ENCODE measurements around the gene PLA2G4A. TPM values are rescaled to one million over a fixed set of nuclear protein-coding genes. Genes with fewer than 3 reads are reported as not detected.

Gene PLA2G4A
- total RNA-seq, 4 donors from 2014 or later = 8.7 to 32.7 (median 19.5) TPM

- H3K4me3 ChIP-seq = no peak overlapping the region
- TF ChIP-seq POLR2A (IDR thresholded peaks at IDR 0.05) (no peak), CTCF (IDR thresholded peaks at IDR 0.05) (no peak)
- no peaks in the 10 kb centered on the region for H3K9me3 ChIP-seq
- H3K27me3 ChIP-seq = no peaks in the 10 kb centered on the region
- H3K36me3 ChIP-seq = no peaks in the 10 kb centered on the region
- intact Hi-C loops (cut with DNase I; ENCODE audit: low total_unique reads) = loop anchor here (10.0 kb wide), 1 partner anchor 500 kb away; no protein-coding TSS in a partner anchor
- no peaks in the 10 kb centered on the region for H3K4me1 ChIP-seq
- no peak overlapping the region for H3K27ac ChIP-seq
- no peak for DNase-seq
These were observed 156.2 kb downstream of the PLA2G4A start for GRCh38 chr1:186984959-186985358.

GRCh38 chr1:186985889-186986491 is 157.2 kb downstream of the PLA2G4A start:
- Histone ChIP-seq H3K27ac (no peak overlapping the region), H3K4me3 (no peak overlapping the region), H3K36me3 (no peaks in the 10 kb centered on the region), H3K4me1 (no peaks in the 10 kb centered on the region), H3K27me3 (no peaks in the 10 kb centered on the region), H3K9me3 (no peaks in the 10 kb centered on the region)
- TF ChIP-seq POLR2A (IDR thresholded peaks at IDR 0.05) = no peak
- TF ChIP-seq CTCF (IDR thresholded peaks at IDR 0.05) = peak; percentile 65 to 80 (median 68)
- intact Hi-C loops (cut with DNase I; ENCODE audit: low total_unique reads) = loop anchor here (10.0 kb wide), 1 partner anchor 501 kb away; no protein-coding TSS in a partner anchor
- no peak for DNase-seq

GRCh38 chr1:186987065-186987464 is 158.3 kb downstream of the PLA2G4A start:
- H3K4me3 ChIP-seq = no peak overlapping the region
- H3K4me1 ChIP-seq = no peaks in the 10 kb centered on the region
- no peaks in the 10 kb centered on the region for H3K9me3 ChIP-seq
- H3K36me3 ChIP-seq = no peaks in the 10 kb centered on the region
- no peak for TF ChIP-seq POLR2A (IDR thresholded peaks at IDR 0.05)
- no peak for TF ChIP-seq CTCF (IDR thresholded peaks at IDR 0.05)
- H3K27ac ChIP-seq = no peak overlapping the region
- no peak for DNase-seq
- intact Hi-C loops (cut with DNase I; ENCODE audit: low total_unique reads) = loop anchor here (10.0 kb wide), 1 partner anchor 502 kb away; no protein-coding TSS in a partner anchor
- no peaks in the 10 kb centered on the region for H3K27me3 ChIP-seq

- intact Hi-C loops (cut with DNase I; ENCODE audit: low total_unique reads) = loop anchor here (10.0 kb wide), 1 partner anchor 503 kb away; no protein-coding TSS in a partner anchor
- no peaks in the 10 kb centered on the region for H3K4me1 ChIP-seq
- no peaks in the 10 kb centered on the region for H3K36me3 ChIP-seq
- no peak for DNase-seq
- TF ChIP-seq POLR2A (IDR thresholded peaks at IDR 0.05) (no peak), CTCF (IDR thresholded peaks at IDR 0.05) (no peak)
- H3K27me3 ChIP-seq = no peaks in the 10 kb centered on the region
- no peak overlapping the region for H3K4me3 ChIP-seq
- H3K9me3 ChIP-seq = no peaks in the 10 kb centered on the region
- H3K27ac ChIP-seq = no peak overlapping the region
These were observed 159.0 kb downstream of the PLA2G4A start for GRCh38 chr1:186987769-186988168.

- TF ChIP-seq POLR2A (IDR thresholded peaks at IDR 0.05) (no peak), CTCF (IDR thresholded peaks at IDR 0.05) (no peak)
- H3K4me1 ChIP-seq = no peaks in the 10 kb centered on the region
- intact Hi-C loops (cut with DNase I; ENCODE audit: low total_unique reads) = no loop called here
- H3K27me3 ChIP-seq = no peaks in the 10 kb centered on the region
- no peak overlapping the region for H3K4me3 ChIP-seq
- H3K9me3 ChIP-seq = no peaks in the 10 kb centered on the region
- H3K36me3 ChIP-seq = no peaks in the 10 kb centered on the region
- H3K27ac ChIP-seq = no peak overlapping the region
- no peak for DNase-seq
These were observed 165.2 kb downstream of the PLA2G4A start for GRCh38 chr1:186993996-186994395.
